Measurements from ENCODE around the gene GDF15.

Gene GDF15

DNA sequence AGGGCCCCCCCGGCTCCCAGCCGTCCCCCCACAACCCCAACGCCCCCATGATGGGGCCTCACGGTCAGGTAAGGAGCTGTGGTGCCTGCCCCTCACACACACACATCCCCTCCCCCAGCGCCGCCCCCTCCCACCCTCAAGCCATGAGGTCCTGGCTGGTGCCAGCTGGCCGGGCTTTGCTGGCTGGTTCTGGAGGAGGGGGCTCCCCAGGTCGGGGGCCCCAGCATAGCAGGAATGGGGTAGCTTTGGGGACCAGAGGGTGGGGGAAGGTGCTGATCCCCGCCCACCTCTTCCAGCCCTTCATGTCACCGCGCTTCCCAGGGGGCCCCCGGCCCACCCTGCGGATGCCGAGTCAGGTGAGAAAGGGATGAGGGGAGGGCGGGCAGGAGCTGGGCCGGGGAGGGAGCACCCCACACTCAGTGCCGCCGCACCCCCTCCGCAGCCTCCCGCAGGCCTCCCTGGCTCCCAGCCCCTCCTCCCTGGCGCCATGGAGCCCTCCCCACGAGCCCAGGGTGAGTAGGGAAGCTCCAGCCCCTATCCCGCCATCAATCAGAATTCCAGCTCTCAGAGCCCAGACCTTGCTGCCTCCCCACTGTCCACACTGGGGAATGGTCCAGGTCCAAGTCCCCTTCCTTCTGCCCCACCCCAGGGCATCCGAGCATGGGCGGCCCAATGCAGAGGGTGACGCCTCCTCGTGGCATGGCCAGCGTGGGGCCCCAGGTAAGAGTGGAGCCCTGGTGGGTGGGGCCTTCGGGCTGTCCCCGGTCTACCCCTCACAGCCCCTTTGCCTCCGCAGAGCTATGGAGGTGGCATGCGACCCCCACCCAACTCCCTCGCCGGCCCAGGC lies 45.6 kb downstream of the GDF15 start:
- no peak for DNase-seq (ENCODE audit: low read depth)

DNA sequence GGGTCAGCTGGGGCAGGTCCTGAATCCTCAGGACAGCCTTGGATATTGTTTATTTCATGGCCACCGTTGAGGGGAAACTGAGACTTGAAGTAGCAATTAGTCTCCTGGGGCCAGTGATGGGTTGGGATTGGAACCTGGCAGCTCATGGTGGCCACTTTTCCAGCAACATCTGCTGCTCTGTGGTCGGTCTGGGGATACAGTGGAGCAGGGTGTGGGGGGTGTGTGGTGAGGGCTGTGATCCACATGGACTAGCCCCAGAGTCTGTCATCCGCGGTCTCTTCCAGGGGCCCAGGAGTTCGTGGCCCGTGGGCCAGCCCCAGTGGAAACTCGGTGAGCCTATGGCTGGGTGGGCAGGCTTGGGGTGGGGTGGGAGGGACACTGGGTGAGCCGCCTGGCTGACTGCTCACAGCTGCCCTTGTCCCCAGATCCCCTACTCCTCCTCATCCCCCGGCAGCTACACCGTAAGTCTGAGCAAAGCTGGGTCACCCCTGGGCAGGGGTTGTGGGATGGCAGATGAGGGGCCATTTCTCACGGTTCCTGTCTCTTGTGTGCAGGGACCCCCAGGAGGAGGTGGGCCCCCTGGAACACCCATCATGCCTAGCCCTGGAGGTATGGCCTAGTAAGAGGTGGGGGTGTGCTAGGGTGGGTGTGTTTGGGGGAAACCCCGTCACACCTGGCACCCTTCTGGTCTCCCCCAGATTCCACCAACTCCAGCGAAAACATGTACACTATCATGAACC lies 46.5 kb downstream of the GDF15 start:
- no peak for DNase-seq (ENCODE audit: low read depth)

DNA sequence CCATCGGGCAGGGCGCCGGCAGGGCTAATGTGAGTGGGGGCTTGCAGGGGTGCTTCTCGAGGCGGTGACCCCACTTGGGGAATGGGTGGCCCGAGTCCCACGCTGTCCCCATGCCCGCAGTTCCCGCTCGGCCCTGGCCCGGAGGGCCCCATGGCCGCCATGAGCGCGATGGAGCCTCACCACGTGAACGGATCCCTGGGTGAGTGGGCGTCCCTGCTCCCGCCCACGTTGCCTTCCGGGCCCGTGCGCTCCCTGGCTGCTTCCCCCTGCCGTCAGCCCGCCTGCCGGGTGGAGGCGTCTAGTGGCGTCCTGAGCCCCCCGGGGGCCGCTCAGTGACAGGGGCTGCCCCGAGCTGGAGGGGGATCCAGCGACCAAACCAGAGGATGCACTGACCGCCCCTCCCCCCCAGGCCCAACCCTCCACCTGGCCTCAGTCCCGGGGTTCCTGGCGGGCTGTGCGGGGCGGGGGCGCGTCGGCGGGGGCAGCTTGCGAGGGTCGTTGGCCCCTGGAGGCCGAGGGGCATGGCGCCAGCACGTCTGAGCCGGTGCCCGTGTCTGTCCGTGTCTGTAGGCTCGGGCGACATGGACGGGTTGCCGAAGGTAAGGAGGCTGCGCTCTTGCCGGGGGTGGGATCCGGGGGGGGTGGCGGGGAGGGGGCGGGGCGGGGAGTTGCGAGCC lies 47.2 kb downstream of the GDF15 start:
- no peak for DNase-seq (ENCODE audit: low read depth)

DNA sequence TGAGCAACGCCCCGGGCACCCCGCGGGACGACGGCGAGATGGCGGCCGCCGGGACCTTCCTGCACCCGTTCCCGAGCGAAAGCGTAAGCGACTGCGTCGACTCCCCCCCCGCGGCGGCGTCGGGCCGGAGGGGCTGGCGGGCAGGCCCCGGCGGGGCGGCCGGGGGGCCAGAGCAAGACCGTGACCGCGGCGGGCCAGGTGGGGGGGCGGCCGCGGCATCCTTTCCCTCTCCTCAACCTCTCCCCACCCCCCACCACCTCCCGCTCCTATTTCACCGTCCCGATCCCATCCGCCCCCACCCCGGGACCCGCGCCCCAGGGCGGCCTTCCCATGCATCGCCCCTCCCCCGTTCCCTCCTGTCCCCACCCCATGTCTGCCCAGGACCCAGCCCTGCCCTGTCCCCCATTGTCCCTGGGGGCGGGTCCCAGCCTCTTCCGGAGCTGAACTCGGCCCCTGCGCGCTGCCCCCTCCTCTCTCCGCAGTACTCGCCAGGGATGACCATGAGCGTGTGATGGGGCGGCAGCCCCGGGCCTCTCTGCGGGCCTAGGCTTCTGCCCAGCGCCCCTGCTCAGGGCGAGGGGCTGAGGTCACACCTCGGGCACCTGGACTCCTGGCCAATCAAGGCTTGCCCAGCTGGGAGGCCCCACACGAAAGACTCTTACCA lies 47.9 kb downstream of the GDF15 start:
- no peak for DNase-seq (ENCODE audit: low read depth)

DNA sequence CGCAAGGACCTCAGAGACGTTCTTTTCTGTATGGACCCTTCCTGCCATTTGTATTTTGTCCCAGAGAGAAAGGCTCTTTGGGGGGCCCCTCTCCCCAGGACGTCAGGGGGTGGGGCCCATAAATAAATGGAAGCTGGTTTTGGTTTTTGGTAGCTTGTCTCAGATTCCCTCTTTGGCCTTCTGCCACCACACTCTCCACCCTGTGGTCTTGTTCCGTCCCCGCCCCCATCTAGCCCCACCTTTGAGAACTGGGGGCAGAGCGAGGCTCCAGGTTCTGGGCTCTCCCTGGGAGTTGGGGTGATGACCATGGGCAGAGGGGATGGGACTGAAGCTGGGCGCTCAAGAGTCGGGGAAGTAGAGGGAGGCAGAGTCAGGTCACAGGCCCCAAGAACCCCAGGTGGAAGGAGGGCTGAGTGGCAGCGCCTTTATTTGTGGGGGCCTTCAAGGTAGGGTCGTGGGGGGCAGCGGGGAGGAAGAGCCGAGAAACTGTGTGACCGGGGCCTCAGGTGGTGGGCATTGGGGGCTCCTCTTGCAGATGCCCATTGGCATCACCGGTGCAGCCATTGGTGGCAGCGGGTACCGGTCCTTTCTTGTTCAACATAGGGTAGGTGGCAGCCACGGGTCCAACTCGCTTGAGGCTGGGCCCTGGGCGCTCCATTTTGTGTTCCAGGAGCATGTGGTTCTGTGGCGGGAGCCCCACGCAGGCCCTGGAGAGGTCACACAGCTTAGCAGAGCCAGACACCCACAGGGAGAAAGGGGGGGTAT lies 48.6 kb downstream of the GDF15 start:
- no peak for DNase-seq (ENCODE audit: low read depth)

DNA sequence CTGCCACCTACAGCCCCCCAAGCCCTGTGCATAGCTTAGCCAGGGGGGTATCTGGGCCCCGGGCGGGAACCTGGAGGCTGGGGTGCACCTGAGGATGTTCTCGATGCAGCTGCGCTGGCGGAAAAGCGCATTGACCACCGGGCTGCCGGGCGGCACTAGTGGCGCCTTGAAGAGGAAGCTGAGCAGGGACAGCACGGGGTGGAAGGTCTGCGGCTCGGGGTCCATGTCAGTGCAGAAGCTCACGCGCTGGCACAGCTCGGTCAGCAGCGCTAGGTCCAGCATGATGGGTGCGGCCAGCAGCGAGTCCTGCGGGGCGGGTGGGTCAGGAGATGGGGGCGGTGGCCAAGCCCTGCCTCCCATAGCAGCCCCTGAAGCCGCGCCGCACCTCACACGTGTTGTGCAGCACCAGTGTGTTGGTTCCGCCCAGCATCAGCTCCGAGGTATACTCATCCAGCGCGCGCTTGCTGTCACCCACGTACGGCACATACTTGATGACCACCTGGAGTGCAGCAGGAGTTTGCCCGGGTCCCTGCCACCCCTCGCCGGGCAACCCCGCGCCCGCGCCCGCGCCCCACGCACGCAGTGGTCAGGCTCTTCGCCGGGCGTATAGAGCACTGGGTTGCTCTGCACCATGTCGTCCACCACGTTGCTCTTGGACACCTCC lies 49.4 kb downstream of the GDF15 start:
- DNase-seq (ENCODE audit: low read depth): no peak

DNA sequence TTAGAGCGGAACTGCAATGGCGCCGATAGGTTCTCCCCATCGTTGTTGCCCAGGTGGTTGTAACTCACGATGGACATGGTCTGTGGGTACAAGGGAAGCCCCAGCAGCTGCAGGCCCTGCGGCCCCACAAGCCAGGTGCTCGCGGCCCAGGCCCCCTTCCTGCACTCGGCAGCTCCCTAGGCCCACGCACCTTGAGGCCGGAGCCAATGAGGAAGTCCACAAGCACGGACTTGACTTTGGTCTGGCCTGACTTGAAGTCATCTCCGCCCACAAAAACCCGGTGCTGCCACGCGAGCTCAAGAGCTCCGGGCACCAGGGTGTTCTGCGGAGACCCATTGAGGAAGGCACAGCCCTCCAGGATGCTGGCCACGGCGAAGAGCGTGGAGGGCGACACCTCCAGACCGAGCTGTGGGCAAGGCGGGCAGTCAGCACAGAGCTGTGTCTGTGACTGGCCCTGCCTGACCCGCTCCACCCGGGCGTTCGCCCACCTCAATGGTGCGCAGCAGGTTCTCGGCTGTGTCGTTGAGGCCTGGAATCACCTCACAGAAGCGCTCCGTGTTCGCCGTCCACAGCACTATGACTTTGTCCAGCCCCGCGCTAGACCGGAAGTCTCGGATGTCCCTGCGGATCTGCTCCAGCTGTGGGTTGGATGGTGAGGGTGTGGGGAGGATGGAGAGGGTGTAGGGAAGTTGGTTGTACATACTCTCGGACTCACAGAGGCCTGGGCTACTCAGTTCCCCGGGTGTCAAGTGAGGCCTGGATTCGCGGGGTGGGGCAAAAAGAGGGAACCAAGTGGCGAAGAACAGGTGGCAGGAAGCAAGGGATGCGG lies 50.1 kb downstream of the GDF15 start:
- DNase-seq (ENCODE audit: low read depth): no peak

DNA sequence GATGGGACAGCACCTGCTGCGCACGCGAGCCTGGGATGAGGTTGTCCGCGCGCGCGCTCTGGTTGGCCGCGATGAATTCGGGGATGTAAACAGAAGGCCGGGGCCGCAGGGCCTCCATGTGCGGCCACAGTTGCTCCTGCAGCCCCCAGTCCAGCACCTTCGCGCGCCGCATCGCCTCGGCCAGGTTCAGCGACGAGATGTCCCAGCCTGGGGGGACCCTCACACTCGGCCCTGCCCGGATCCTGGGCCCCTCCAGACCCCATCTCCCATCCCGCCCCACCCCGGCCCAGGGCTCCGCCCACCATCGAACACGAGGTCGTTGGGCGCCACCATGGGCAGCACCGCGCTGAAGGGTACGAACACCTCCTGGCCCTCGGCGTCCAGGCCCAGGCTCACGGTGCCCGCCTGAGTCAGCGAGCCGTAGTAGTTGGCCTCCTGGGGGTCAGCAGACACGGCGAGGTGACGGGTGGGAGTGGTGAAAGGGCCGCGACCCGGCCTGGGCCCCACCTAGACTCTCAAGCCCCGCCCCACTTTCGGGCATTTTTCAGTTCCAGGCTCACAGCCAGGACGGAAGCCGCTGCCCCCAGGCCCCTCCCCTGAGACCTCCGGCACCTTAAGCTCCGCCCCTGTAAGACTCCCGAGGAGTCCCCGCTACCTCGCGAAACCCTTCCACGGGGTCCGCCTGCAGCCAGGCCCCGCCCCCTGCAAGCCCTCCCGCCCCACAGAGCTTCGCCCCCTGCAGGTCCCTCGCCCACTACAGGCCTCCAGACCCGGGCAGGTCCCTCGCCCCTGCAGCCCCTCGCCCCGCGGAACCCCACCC lies 50.9 kb downstream of the GDF15 start:
- DNase-seq (ENCODE audit: low read depth): peak; percentile 51

DNA sequence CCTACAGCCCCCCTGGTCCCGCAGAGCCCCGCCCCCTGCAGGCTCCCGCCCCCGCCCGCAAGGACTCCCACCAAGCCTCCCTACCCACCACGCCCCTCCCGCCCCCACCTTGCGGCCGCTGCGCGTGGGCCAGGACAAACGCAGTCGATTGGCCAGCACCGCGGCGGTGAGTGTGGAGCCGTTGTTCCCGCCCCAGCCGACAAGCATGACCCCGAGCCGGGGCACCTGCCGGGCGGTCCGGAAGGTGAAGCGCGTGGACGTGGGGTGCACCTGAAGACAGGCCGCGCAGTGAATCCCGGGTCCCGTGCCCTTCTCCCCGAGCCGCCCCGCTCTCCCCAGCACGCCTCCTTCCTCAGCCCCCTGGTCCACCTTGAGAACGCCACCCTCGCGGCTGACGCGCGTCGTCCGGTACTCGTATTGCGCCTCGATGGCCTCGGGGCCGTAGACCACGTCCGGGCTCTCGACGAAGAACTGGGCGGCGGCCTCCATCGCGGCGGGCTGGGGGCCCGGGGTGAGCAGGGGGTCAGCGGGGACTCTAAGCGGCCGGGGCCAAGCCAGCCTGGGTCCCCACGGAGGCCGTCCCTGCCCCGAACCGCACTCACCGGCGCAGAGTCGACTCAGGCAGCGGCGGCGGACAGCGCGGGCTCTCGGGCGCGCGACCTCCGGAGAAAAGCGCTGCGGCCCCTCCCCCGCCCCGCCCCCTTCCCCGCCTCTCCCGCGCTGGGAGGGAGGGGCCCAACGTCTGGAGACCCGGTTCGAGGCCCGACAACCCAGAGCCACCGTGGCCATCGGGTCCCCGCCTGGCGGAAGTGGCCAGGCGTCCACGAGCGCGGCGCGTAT lies 51.8 kb downstream of the GDF15 start, which contains the start of gene ISYNA1:
ISYNA1 (minus strand) TSS at position 643 of the 840 bp plus-strand sequence; CDS start at position 489, 154 bp downstream.
- DNase-seq (ENCODE audit: low read depth): no peak

DNA sequence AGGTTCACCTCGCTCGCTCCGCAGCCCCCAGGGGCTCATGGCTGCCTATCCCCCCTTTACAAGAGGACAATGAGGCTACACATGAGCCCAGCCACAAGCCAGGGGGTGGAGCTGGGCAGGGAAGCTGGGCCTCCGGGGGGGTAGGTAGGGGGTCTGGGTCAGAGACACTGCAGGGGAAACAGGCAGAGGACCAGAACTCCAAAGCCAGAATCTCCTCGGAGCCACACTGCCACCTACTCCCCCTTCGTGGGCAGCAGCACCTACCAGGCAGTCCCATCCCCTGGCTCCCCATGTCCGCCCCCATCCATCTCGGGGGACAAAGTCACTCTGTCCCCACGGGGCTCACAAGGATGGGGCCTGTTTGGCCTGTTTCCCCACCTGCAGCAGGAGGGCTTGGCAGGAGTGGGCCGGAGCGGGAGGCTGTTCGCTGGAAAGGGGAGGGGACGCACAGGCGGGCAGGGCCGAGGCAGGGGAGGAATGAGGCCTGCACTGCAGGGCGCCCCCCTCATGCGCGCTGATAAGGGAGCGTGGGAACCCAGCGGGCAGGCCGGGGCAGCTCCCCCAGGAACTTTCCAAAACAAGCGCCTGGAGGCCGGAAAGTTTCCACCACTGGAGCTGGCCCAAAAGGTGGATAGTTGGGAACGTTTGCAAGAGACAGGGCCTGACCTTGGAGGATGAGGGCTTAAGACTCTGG lies 52.5 kb downstream of the GDF15 start:
- DNase-seq (ENCODE audit: low read depth): no peak
